SW480 (cell line): ENCODE results near the gene HSD17B7.
"Not testable (repeated sequence)": the region's sequence is repeated elsewhere in the genome, so short reads cannot be mapped to it uniquely, and the experiment has no call there.

ENCODE experiments used
- DNase-seq: peaks from one replicate; pipeline ENCODE4 v3.0.0-alpha.2; 2016; ENCODE audit warnings: low spot score

Gene HSD17B7

GRCh38 chr1:162812357-162812756, 21.9 kb downstream of the HSD17B7 start:
- not testable (repeated sequence) for DNase-seq

- not testable (repeated sequence) for DNase-seq
These were observed 27.6 kb downstream of the HSD17B7 start for GRCh38 chr1:162818136-162818535.

DNA sequence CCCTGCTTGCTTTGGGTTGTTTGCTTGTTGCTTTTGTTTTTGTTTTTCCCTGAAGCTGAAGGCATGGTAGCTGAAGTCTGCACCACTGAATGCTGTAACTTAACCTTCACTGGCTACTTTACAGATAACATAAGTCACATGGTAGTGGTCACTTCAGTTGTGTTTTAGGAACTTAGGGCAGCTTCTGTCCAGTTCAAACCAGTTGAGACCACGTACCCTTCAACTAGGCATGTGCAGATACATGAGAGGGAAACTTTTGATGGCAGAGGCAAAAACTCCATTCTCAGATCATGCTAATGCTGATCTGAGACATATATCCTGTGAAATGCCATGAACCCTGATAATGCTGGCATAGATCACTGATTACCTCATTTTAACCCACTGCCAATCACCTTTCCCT, 28.2 kb downstream of the HSD17B7 start:
- DNase-seq, result not testable (repeated sequence)

DNA sequence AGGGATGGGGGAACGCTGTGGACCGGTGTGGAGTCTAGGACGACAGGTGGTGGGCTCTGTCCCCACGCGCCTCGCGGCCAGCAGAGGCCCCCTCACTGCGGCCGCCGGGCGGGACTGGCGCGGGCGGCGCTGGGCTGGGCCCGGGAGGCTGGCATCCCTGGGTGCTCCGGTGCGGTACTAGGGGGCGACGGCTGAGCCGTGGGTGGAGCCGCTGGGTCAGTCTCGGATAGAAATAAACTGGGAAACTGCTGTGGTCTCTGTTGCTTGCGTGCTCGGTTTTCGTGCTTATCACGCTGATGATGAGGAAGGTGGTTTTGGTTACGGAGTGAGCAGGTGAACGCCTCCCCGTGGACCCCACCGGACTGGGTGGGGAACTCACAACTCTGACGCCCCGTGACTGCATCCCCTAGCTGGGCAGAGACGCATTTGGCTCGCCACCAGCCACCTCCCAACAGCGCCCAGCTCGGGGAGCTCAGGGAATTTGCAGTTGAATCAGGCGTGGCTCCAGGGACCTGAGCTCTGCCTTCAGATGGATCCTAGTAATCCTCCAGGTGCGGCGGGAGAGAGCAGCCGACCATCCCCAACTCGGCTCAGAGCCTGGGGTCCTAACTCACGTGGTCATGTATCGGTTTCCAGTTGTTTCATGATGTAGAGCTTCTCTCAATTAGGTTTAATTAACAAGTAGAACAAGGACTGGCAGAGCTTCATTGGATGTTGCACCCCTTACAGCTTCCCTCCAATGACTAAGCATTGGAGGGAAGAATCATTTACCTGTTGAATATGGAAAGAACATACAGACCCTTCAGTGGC, 32.1 kb downstream of the HSD17B7 start:
- DNase-seq, result peak; percentile 43

DNA sequence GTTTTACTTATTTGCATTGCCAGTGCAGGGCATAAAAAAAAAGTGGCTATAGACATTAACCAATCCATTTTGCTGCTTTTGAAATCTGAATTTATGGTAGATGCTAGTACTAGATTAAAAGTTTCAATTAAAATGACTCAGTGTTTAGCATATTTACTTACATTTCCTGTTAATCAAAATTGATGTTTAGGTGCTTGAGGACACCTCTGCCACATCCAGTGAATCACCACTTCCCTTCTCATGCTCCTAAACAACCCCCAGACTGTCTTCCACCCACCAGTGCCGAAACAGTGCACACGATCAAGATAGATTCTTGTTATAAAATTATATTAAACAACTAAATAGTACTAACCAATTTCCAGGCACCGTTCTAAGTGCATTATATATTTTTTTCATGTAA, 32.7 kb downstream of the HSD17B7 start:
- no peak for DNase-seq

DNA sequence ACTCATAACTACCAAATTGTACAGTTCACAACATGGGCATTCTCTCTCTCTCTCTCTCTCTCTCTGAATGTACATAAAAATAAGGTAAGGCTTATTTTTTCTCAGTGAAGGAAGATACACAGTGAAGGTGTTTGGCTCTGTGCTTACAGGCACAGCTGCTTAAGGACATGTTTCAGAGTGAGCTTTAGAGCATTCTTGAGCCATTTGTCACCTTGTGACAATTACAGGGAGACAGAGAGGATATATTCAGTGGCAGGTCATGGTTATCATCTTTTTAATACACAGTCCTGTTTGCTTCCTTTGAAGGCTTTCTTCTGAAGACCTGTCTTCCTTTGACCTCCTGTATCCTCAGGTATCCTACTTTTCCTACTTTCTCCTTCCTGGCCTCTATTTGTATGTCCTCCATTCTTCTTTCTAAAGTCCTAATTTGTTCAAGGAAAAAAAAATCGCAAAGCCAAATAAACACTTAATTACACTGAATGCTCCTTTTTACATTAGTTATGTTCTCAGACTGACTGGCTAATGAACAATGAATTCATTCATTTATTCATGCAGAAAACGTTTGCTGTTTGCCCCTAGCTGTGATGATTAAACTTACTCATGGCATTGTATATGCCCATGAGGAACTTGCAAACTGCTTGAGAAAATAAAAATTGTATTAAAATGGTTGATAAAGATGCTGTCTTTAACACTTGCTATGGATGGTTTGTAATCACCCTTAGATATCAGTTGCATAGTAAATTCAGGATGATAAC, 33.4 kb downstream of the HSD17B7 start:
- DNase-seq, result peak; percentile 14

GRCh38 chr1:162829268-162829667, 38.8 kb downstream of the HSD17B7 start:
- no peak for DNase-seq

GRCh38 chr1:162832470-162832869, 42.0 kb downstream of the HSD17B7 start:
- DNase-seq, result no peak

- DNase-seq, result no peak
These were observed 44.8 kb downstream of the HSD17B7 start for GRCh38 chr1:162835157-162835899.

DNA sequence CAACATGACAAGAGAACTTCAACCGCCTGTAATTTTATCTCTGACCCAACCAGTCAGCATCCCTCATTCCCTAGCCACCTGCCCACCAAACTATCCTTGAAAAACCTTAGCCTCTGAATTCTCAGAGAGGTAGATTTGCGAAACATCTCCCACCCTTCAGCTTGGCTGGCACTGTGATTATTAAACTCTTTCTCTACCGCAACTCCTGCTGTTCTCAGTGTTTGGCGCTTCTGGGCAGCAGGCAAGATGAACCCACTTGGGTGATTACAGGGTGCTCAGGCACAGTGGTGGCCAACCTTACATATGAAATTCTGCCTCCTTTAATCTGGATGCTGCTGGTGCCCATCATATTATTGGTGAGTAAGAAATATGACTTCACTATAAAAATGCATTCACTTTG, 48.4 kb downstream of the HSD17B7 start:
- DNase-seq, result no peak

- no peak for DNase-seq
These were observed 49.8 kb downstream of the HSD17B7 start for GRCh38 chr1:162840250-162840839.

- DNase-seq, result no peak
These were observed 53.7 kb downstream of the HSD17B7 start for GRCh38 chr1:162844153-162844552.

- DNase-seq, result no peak
These were observed 56.0 kb downstream of the HSD17B7 start for GRCh38 chr1:162846256-162847212.

GRCh38 chr1:162847839-162848453, 57.4 kb downstream of the HSD17B7 start:
- DNase-seq, result peak; percentile 45

GRCh38 chr1:162849711-162850110, 59.2 kb downstream of the HSD17B7 start:
- DNase-seq, result no peak

DNA sequence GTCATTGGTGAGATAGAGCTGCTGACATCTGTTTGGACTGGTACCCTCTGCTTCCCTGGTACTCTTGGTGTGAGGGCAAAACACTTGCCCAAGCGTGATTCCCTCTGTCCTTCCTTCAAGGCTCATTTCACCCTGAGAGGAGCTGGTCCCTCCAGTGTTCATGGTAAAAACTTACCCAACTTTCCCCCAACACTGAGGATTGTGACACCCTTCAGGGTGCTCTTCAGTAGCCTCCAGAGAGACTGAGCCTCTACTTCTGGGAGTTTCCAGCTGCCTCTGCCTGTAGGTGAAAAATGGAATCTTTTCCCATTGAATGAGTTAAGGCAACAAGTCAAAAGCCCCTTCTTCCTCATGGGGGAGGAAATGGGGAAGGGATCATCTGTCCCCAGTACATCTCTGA, 60.8 kb downstream of the HSD17B7 start:
- no peak for DNase-seq

DNA sequence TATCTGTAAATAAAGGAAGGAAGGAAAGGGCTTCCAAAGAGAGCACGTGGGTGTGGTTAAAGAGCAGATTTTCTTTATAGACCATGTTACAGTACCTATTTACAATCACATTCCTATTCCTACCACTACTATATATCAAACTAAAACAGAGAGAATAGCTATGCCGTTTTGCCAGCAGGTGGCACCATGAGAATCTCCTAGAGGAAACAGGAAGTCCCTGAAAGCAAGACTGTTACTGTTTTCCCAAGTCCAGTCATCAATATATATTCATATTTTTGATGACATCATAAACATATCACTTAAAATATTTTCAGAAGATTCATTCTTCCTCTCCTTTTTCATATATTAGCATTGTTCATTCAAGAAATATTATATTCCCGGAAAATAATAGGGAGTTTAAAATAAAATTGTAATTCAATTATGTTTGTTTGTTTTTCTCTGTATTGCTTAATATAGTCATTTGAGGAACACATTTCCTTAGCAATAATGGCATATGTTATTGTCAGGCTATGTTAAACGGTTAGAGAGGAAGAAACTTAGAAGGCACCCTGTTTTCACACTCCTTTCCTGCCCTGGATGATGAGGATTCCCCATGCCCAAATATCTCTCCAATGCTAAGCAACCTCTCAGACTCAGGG, 63.9 kb downstream of the HSD17B7 start:
- peak; percentile 81 for DNase-seq

- peak; percentile 13 for DNase-seq
These were observed 65.1 kb downstream of the HSD17B7 start for GRCh38 chr1:162855461-162856150.

GRCh38 chr1:162856260-162856659, 65.8 kb downstream of the HSD17B7 start:
- peak; percentile 79 for DNase-seq
